Peyer's patch (tissue), 4 donors: ENCODE data around the gene DNHD1.

ENCODE experiments used
- CTCF ChIP-seq, 6 experiments: fragments of 450-650 bp in 4 of 6; fragments of 200-600 bp in 2 of 6; sonication (generic) in 1 of 6; IDR thresholded peaks; one replicate each; pipeline ENCODE4 v1.5.1; 2017 to 2019; ENCODE audit warnings: antibody characterized with exemption in 6 of 6, mild to moderate bottlenecking in 3 of 6, moderate library complexity in 1 of 6
- POLR2A ChIP-seq, 2 donors: fragments of 450-650 bp; IDR thresholded peaks; one replicate each; pipeline ENCODE4 v1.5.1; 2017; ENCODE audit warnings: antibody characterized with exemption in 2 of 2, mild to moderate bottlenecking in 2 of 2, moderate library complexity in 2 of 2

- TF ChIP-seq CTCF (IDR thresholded peaks at IDR 0.05) (no peak), POLR2A (IDR thresholded peaks at IDR 0.05) (no peak)
These were observed 116.4 kb downstream of the DNHD1 start for GRCh38 chr11:6613496-6613895.
